Ammon's horn (tissue), 1 donor: Measurements from ENCODE around the gene CDH18.
A peak's percentile ranks its signal among the peaks of the same experiment; 100 is the strongest.

Experiments used
- DNase-seq: peaks from one replicate; pipeline ENCODE4 v3.0.0-alpha.2; 2016; ENCODE audit warnings: low spot score

CDH18 gene

GRCh38 chr5:19928562-19929421 lies 59.2 kb downstream of the CDH18 start:
- peak; percentile 27 for DNase-seq

GRCh38 chr5:19927919-19928318 lies 60.1 kb downstream of the CDH18 start:
- DNase-seq = no peak

GRCh38 chr5:19927170-19927569 lies 60.8 kb downstream of the CDH18 start:
- DNase-seq = no peak

GRCh38 chr5:19923742-19924141 lies 64.3 kb downstream of the CDH18 start:
- DNase-seq = no peak

- DNase-seq = no peak
Measured at GRCh38 chr5:19920761-19921160, 67.2 kb downstream of the CDH18 start.

GRCh38 chr5:19918780-19919179 lies 69.2 kb downstream of the CDH18 start:
- DNase-seq = no peak

- DNase-seq = no peak
Measured at GRCh38 chr5:19917588-19918122, 70.3 kb downstream of the CDH18 start.

GRCh38 chr5:19910136-19910535 lies 77.9 kb downstream of the CDH18 start:
- DNase-seq = no peak

GRCh38 chr5:19904766-19905165 lies 83.2 kb downstream of the CDH18 start:
- DNase-seq = no peak

GRCh38 chr5:19903611-19904010 lies 84.4 kb downstream of the CDH18 start:
- no peak for DNase-seq

GRCh38 chr5:19902316-19902934 lies 85.6 kb downstream of the CDH18 start:
- DNase-seq = no peak

- no peak for DNase-seq
Measured at GRCh38 chr5:19900269-19900668, 87.7 kb downstream of the CDH18 start.

GRCh38 chr5:19891658-19892057 lies 96.3 kb downstream of the CDH18 start:
- DNase-seq = no peak

- peak; percentile 28 for DNase-seq
Measured at GRCh38 chr5:19886123-19886917, 101.7 kb downstream of the CDH18 start.

GRCh38 chr5:19885040-19885824 lies 102.8 kb downstream of the CDH18 start:
- DNase-seq = no peak

- DNase-seq = no peak
Measured at GRCh38 chr5:19880859-19881436, 107.1 kb downstream of the CDH18 start.

- DNase-seq = no peak
Measured at GRCh38 chr5:19880458-19880857, 107.5 kb downstream of the CDH18 start.

GRCh38 chr5:19874811-19875210 lies 113.2 kb downstream of the CDH18 start:
- DNase-seq = no peak

- no peak for DNase-seq
Measured at GRCh38 chr5:19866090-19866450, 121.9 kb downstream of the CDH18 start.

GRCh38 chr5:19865336-19866089 lies 122.5 kb downstream of the CDH18 start:
- DNase-seq = no peak

GRCh38 chr5:19862711-19863110 lies 125.3 kb downstream of the CDH18 start:
- no peak for DNase-seq
